A549 (cell line): Measurements from ENCODE around the gene ADAMTS1.

Experiments used
- CTCF ChIP-seq: fragments of >200 bp; sonication (Bioruptor Twin); formaldehyde crosslinking; IDR thresholded peaks from 3 replicates; pipeline ENCODE4 v1.5.1; 2016
- HOXB13 ChIP-seq: fragments of 250-450 bp; sonication (Bioruptor Pico); IDR thresholded peaks from 2 replicates; pipeline ENCODE4 v1.5.0; 2020; ENCODE audit warnings: low read depth, mild to moderate bottlenecking, moderate library complexity
- JUN ChIP-seq, 2 experiments: fragments of >200 bp; sonication (Bioruptor Twin); formaldehyde crosslinking; IDR thresholded peaks; 2 replicates in 1 of 2; 3 replicates in 1 of 2; pipeline ENCODE4 v1.6.1; 2016 to 2017
- MAZ ChIP-seq: fragments of 150-350 bp; IDR thresholded peaks from 2 replicates; pipeline ENCODE4 v1.6.1; 2014; ENCODE audit warnings: antibody characterized with exemption, low read depth, low read length, borderline replicate concordance

DNA sequence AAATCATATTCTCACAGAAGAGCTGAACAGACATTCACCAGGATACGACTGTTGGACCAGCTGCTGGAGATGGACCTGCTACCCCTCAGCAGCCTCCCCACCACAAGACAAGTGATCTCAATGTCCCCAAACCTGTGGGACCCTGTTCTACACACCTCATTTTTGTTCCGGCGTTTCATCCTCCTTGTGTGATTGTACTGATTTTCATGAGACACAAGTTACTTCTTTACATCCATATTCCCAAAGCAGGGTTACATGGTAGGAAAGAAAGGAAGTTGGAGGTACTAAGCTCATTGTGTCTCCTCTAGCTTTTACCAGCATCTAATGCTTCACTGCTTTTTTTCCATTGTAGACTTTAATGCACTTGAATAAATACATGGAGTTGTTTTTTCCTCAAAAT lies 8.7 kb downstream of the ADAMTS1 start:
- no peak for TF ChIP-seq JUN (IDR thresholded peaks at IDR 0.05)
- no peak for TF ChIP-seq CTCF
- no peak for TF ChIP-seq HOXB13 (CRISPR knock-in tag)
- no peak for TF ChIP-seq MAZ
